Hippocampal formation (tissue), 2 donors: Measurements from ENCODE around the gene FARP1.

Source experiments
- DNase-seq, 2 donors: peaks; one replicate each; lab custom pipeline; 2025; lab: John Stamatoyannopoulos, UW

The FARP1 gene

DNA sequence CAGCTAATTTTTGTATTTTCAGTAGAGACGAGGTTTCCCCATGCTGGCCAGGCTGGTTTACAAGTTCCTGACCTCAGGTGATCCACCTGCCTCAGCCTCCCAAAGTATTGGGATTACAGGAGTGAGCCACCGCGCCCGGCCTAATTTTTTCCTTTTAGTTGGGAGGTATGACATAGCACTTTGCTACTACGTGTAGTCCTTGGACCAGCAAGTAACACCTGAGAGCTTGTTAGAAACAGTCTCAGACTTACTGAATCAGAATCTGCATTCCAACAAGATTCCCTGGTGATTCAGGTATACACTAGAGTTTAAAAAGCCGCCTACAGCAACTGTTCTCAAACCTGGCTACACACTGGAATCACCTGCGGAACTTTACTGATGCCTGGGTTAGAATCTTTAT lies 1.8 kb upstream of the FARP1 start:
- no peak for DNase-seq

DNA sequence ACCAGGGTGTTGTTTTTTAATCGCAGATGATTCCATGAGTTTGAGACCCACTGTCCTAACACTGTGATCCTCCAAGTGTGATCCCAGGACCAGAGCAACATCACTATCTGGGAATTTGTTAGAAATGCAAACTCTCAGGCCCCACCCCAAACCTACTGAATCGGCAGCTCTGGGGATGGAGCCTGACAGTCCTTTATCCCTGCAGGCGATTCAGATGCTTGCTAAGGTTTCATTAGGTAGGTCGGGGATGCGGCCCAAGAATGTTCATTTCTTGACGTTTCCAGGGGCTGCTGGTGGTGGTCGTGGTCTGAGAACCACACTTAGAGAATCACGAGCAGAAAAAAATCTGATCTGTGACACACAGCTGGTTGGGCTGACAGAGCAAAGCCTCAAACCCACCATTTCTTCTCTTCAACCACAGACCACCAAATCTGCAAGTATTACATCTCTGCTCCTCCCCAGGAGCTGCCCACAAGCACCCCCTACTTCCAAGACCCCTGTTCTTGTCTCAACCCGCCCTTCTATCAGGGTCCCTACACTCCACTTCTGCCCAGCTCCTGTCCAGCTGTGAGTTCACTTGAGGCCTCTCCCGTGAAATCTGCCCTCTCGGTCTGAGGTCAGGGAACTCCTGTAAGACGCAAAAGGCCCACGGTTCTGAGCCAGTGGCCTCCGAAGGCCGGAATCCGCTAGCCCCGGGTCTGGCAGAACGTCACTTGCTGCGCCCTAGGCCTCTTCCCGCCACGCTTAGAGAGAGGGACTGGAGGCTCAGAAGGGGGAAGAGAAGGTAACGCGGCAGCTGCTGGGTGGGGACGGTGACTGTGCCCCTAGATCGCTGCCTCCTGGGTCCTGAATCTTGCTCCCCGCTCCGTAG lies 1.1 kb upstream of the FARP1 start:
- no peak for DNase-seq

DNA sequence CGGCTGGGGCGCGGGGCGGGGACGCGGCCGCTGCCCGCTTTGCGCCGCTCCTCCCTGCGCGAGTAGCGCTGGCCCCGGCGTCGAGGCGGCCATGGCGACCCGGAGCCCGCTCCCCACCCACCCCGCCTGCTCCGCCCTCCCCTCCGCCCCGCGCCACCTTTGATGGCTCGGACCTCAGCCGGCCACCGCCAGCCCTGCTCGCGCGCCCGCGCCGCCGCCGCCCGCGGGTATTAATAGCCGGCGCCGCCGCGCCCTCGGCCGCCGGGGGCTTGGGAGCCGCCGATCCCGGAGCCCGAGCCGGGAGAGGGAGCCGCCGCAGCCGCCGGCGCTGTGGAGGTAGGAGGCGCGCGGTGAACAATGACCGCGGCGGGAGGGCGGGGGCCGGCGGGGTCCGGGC lies 261 bp downstream of the FARP1 start:
- DNase-seq = peak in 1 of 2 donors; percentile 48

DNA sequence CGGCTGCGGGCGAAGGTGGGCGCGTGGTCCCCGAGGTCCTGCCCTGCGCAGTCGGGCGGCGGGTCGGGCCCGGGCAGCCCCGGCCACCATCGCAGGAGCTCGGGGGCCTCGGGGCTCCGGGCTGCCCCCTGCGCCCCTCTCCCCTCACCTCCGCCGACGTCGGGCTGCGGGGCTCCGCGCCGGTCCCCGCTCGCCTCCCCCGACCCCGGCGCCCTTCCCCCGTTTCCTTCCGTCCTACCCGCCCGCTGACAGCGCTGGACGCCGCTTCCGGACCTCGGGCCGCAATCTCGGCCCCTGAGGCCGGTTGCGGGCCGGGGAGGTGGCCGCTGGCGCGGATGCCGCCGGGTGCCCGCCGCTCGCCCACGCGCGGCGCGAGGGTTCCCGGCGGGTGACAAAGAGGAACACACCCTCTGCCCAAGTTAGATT lies 720 bp downstream of the FARP1 start:
- no peak for DNase-seq

DNA sequence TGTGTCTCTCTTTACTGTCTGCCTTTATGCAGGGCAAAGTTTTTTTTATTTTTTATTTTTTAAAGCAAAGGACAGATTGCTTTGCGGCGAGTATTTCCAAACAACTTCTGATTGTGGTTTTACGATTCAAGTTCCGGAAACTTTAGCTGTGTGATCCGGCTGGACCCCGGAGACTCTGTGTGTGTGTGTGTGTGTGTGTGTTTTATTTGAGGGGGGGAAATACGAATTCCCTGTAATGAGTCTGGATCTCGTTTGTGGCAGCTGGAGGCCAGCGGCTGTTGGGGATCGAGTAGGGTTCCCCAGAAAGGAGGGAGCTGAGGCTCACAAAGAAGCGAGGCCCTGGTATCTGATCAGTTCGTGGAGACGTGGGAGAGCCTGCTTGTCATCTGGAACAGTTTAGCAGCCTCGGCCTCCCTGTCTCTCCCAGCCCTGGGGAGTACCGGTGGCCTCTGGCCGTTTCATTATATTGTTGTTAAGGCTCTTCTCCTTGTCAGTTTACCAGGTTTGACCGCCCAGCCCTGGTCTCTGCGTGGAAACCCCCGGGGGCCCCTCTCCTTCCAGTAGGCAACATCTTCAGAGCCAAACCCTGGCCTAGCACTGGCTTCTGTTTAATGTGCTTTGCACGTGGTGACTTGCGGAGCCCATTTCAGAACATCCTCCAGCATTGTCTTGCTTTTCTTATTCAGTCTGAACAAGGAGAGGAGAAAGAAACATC lies 1.3 kb downstream of the FARP1 start:
- DNase-seq = no peak

DNA sequence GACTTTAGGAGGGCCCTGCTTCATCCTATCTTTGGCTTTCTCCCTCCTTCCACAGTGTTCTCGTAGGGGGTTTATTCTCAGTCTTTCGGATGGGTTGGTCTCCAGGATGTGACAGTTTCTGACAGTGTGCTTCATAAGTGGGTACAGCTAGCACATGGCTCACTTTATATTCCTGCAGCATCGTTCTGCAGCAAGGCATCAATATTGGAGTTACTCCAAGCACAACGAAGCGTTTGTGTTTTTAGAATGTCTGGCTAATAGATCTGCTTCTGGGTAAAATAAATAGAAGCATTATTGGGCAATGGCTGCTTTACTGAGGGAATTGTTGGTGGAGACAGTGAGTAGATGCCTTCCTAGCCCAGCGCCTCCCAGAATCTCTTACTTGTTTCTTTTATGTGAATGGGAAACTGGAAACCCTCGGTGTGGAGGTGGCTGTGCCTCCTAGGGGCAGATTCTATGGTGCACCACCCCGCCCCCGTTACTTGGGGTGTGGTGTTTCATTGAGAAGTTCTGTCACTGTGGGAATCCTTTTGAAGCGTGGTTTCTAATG lies 2.0 kb downstream of the FARP1 start:
- peak; percentile 17 to 31 for DNase-seq

DNA sequence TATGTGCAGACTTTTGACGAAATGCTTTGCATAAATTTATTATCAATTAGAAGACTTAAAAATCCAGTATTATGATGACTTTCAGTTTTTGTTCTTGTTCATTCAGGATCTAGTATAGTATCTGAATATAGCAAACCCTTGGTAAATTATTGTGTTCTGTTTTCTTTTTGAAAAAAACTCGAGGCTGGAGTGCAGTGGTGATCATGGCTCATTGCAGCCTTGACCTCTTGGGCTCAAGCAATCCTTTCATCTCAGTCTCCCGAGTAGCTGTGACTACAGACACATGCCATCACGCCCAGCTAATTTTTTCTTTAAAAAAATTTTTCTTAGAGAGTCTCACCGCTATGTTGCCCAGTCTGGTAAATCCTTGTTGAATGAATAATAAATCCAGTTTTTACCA lies 4.6 kb downstream of the FARP1 start:
- DNase-seq = no peak

DNA sequence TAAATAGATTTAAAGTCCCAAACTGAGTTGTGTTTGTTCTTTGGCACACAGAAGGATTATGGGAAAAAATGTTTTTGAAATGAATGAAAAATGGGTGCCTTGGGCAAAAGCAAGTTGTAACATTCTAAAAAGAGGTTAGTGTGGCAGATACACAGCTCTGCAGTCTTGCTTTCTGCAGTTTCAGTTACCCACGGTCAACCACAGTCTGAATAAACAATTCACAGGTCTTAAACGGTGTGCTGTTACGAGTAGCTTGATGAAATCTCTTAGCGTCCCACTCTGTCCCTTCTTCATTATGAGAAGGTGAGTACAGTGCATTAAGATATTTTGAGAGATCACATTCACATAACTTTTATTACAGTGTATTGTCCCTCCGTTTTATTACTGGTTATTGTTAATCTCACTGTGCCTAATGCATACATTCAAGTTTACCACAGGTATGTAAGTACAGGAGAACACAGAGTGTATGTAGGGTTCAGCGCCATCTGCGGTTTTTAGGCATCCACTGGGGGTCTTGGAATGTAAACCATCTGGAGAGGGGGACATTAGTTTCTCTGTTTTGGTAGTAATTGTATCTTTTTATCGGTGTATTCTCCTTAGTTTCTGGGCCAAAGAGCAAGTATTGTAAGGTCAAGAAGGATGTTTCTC lies 8.1 kb downstream of the FARP1 start:
- DNase-seq = no peak

DNA sequence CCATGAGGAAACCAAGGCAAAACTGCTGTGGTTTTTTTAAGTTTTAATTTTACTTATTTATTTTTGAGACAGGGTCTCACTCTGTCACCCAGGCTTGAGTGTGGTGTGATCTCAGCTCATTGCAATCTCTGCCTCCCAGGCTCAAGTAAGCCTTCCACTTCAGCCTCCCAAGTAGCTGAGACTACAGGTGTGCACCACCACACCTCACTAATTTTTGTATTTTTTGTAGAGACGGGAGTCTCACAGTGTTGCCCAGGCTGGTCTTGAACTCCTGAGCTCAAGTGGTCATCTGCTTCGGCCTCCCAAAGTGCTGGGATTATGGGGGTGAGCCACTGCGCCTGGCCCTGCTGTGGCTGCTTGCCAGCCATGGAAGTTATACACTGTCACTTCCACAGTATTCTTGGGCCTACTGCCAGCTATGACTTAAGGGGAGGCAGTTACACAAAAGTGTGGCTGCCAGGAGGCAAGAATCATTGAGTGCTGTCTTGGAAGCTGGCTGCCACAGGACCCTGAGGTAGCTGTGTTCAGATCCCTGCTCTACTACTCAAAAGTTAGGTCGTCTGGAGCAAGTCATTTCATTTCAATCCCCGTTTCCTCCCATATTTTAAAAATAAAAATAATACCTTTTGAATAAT lies 12.7 kb downstream of the FARP1 start:
- no peak for DNase-seq

DNA sequence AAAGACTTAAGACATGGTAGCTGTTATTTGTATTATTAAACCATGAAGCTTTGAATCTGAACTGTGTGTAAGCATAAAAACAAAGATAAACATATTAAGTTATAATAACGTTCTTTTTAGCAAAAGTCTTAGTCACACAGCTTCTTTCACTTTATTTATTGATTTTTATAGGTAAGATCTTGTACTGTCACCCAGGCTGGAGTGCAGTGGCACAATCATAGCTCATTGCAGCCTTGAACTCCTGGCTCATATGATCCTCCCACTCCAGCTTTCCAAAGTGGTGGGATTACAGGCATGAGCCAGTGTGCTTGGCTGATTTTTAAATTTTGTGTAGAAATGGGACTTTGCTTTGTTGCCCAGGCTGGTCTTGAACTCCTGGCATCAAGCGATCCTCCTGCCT lies 13.4 kb downstream of the FARP1 start:
- no peak for DNase-seq

DNA sequence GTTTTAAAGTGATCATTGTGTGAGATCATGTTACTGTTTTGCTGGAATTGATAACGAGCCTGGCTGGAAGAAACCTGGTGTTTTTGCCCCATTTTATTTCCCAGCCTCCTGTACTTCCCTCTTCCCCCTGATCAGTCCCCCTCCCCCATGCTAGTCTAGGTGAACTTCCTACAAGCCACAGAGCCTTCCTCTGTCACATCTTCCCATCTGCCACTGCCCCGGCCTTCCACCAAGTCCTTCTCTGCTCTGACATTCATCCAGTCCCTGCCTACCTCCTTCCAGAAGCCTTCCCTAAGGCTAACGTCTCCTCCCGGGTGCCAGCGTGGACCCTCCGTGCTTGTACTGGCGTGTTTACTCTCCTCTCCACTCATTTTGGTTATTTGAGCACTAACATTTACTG lies 14.3 kb downstream of the FARP1 start:
- no peak for DNase-seq

DNA sequence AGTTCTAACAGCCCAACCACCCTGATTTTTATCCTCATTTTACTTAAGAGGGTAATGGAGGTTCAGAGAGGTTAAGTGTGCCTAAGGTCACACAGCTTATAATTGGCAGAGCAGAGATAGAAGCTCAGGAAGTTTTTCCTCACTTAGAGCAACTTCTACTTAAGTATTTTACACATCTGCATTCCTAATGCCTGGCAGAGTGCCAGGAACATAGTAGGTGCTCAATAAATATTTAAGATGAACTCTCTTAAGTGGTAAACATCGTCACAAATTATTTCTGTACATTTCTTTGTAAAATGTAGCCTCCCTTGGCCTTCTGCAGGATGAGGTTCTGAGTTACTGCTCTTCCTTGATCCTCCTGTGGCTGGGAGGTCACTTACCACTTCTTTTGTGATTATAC lies 14.7 kb downstream of the FARP1 start:
- DNase-seq = no peak

DNA sequence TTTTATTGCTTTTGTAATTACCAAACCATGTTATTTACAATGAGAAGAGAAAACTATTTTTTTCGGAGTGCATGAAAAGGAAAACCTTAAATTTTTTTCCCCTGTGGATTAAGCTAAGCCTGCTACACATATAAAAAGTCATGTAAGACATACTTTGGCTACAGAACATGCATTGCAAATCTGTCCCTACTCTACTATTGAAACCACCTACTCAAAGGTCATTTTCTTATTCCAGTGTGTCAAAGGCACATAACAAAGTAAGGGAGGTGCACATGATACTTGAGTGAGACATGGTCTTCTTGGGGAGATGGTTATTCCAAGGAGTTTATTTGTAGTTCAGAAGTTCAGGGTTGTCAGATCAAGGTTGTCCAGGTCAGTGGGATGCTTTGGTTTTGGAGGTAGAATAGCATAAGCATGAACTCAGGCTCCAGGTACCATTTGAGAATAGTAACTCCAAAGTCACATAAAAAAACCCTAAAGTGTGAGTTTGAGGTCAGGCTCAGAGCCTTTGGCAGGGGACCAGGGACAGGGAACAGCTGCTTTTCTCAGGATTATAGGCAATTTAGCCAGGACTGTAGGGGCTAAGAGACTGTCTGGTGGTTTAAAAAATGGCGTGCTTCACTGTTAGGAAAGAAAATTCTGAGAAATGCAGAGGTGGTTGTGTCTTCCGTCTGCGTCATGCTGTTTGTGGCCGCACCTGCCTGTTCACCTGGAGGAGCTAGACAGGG lies 15.4 kb downstream of the FARP1 start:
- DNase-seq = no peak

DNA sequence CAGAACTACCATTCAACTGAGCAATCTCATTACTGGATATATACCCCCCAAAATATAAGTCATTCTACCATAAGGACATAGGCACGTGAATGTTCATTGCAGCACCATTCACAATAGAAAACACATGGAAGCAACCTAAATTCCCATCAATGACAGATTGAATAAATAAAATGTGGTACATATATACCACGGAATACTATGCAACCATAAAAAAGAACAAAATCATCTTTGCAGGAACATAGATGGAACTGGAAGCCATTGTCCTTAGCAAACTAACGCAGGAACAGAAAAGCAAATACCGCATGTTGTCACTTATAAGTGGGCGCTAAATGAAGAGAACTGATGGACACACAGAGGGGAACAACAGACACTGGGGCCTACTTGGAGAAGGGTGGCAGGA lies 20.0 kb downstream of the FARP1 start:
- no peak for DNase-seq

DNA sequence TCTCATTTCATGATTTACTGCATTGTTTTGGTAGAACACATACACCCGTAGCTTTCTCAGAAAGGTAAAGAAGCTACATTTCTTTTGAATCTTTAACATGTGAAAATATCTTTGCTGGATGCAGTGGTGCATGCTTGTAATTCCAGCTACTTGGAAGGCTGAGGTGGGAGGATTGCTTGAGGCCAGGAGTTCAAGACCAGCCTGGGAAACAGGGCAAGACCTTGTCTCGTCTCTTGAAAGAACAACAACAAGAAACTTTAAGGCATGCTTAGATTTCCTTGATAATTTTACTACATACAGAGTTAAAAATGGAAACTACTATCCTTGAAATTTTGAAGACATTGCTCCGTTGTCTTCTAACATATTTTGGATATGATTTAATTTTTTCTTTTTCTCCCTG lies 26.4 kb downstream of the FARP1 start:
- no peak for DNase-seq

DNA sequence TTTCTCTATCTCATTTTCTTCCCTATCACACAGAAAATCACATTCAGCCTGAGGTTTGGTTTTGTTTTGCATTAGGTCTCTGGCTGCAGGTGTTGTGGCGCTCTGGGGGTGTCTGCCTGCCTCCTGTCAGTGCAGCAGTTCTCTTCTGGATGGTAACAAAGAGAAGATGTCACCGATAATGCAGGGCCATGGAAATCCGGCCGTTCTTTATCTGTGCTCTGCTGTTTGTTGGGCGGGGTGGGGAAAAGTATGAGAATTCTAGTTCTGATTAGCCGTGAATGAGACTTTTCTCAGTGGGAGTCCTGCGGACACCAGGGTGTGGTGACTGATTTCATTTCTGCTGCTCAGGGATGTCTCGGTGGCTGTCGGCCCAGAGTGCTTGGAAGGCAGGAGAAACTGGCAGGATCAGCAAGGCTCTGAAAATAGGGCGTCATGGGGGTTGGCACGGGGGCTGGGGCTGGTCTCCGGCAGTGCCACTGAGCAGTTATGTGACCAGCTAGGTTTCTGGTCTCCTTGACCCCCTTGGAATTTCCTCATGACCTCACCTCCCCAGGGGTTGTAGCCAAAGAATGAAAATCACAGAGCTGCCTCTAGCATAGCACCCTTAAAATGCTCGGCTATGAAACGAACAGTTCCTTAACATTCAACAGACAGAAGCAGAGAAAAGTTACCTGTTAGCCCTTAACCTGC lies 29.2 kb downstream of the FARP1 start:
- DNase-seq = peak in 1 of 2 donors; percentile 10

DNA sequence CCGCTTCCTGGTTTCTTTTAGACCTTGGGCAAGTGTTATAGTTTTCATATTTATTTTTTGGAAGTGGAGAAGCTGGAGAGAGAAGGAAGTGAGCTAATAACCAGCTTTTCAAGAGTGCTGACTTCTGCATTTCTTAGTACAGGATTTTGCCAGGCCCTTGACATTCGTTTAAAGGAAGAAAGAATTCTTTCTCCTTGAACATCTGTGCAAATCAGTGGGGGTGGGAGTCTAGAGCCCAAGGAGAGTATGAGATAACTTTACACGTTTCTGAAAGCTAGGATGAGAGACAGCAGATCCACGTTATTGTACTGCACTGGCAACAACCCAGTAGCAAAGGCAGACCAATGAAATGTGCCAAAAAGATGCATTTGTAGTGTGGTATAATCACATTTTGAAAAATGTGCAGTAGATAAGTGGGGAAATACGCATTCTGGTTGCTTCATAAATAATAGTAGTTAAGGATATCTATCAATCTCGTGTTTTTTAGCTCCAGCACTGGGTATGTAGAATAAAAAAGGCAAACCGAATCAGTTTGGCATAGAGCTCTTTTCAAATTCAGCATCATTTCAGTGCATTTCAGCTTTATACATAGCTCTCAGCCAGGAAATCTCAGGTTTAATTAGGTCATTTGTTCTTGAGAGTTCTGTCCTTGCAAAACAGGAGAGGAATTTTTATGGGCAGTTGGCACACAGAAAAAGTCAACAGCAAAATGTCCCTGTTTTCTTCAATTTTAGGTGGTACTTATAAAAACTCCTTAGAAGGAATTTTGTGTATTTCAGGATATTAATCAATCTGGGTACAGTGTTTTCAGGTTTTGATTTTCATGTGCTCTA lies 29.9 kb downstream of the FARP1 start:
- DNase-seq = no peak

DNA sequence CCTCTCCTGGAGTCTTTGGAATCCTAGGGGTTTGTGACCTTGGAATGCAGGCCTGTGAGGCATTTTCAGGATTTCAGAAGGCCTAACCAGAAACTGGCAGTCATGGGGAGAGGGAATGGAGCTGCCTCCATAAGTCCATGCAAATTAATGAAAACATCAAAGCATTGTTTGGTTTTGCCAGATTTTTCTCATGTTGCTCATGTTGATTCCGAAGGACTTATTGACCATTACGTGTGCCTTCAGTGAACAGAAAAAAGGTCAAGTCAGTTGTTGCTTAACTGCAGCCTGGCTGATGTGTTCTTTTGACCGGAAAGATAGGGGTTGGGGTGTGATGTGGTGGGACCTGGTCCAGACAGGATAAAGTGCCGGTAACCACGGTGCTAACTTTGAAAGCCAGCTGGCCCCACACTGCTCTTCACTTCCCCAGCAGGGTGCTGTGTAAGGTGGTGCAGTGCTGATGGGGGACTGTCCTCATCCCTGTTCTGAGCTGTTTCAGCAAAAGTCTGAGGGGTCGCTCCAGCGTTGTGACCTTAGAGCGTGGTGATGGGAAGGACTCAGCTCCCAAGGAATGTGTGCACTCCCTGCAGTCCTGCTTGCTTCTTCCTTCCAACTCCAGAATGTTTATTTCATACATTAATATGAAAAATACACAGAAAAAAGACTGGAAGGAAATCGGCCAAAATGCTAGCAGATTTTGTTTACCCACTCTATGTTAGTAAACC lies 30.7 kb downstream of the FARP1 start:
- no peak for DNase-seq

DNA sequence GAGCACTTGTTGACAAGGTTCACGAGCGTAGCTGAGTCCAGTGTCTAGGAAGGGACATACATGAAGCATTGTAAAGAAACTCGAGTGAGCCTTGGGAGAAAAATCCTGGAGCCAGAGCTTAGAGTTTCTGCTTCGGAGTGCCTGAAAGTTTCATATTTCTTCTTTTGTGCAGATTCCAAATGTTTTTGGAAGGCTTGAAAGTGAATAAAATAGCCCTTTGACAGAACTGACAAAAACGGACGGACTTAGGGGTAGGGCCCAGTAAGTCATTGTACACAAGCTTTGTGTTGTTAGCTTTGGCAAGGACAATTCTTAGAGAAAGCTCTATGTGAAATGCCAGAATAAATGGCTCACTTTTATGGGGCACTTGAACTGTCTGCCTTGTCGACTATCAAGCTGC lies 31.4 kb downstream of the FARP1 start:
- no peak for DNase-seq
